HG03039 (cell line): Measurements from ENCODE around the gene OR9G4.

Source experiments
- ATAC-seq: cut with Tn5 transposase; IDR thresholded peaks from one replicate; pipeline ENCODE4 v1.9.1; 2021; ENCODE audit warnings: mild to moderate bottlenecking, moderate library complexity; ENCODE audit not compliant: unreplicated experiment

OR9G4 gene

GRCh38 chr11:56748597-56748996 lies at the start of gene OR9G4:
OR9G4 (minus strand) TSS chr11:56748697; CDS start chr11:56743766, 4,931 bp downstream.
- no peak for ATAC-seq

- ATAC-seq = no peak
Measured at GRCh38 chr11:56783448-56784041, 35.0 kb upstream of the OR9G4 start.

- peak; percentile 72 for ATAC-seq
Measured at GRCh38 chr11:56782167-56782847, 33.8 kb upstream of the OR9G4 start.

GRCh38 chr11:56776809-56777208 lies 28.3 kb upstream of the OR9G4 start:
- ATAC-seq = no peak

- no peak for ATAC-seq
Measured at GRCh38 chr11:56764976-56765375, 16.5 kb upstream of the OR9G4 start.

- no peak for ATAC-seq
Measured at GRCh38 chr11:56751480-56751879, 3.0 kb upstream of the OR9G4 start.

GRCh38 chr11:56750190-56750589 lies 1.7 kb upstream of the OR9G4 start:
- ATAC-seq = no peak

GRCh38 chr11:56740886-56741285 lies 7.6 kb downstream of the OR9G4 start:
- ATAC-seq = no peak

GRCh38 chr11:56740107-56740506 lies 8.4 kb downstream of the OR9G4 start:
- ATAC-seq = no peak

GRCh38 chr11:56720513-56720912 lies 28.0 kb downstream of the OR9G4 start:
- ATAC-seq = no peak

- ATAC-seq = no peak
Measured at GRCh38 chr11:56716379-56716854, 32.1 kb downstream of the OR9G4 start.

GRCh38 chr11:56714206-56714605 lies 34.3 kb downstream of the OR9G4 start:
- no peak for ATAC-seq

GRCh38 chr11:56706486-56706885 lies 42.0 kb downstream of the OR9G4 start:
- no peak for ATAC-seq

- ATAC-seq = no peak
Measured at GRCh38 chr11:56705784-56706396, 42.6 kb downstream of the OR9G4 start.

- ATAC-seq = no peak
Measured at GRCh38 chr11:56700914-56701485, 47.5 kb downstream of the OR9G4 start.

- no peak for ATAC-seq
Measured at GRCh38 chr11:56700242-56700913, 48.1 kb downstream of the OR9G4 start.

- no peak for ATAC-seq
Measured at GRCh38 chr11:56698795-56699194, 49.7 kb downstream of the OR9G4 start, which contains the start of gene OR9G1. OR9G1 (plus strand) TSS chr11:56699095; CDS start chr11:56700388, 1,293 bp downstream.

GRCh38 chr11:56693428-56693827 lies 55.1 kb downstream of the OR9G4 start:
- no peak for ATAC-seq
